GM12878 (cell line): ENCODE measurements around the gene GNAQ. TPM values are rescaled to one million over a fixed set of nuclear protein-coding genes. Genes with fewer than 3 reads are reported as not detected.

Experiments used
- ATAC-seq: fragments of 200-7000 bp; cut with Tn5 transposase; 3 replicates; pipeline ENCODE4 v1.9.1; 2020; ENCODE audit warnings: mild to moderate bottlenecking, moderate library complexity
- BruUV-seq: library from RNA; stranded (reverse); fragments of 400-500 nt; replicated peaks from 2 replicates; lab custom pipeline; 2021; lab: Mats Ljungman, UMichigan
- CTCF ChIA-PET: fragments of 300-600 bp; sonication (Branson Sonifier 250); formaldehyde crosslinking; extraction: SDS; loops from one replicate; lab custom pipeline; 2021; ENCODE audit warnings: inconsistent platforms; lab: Yijun Ruan, JAX
- POLR2A ChIA-PET: fragments of 350-600 bp; formaldehyde crosslinking; extraction: SDS; loops from one replicate; lab custom pipeline; 2021; ENCODE audit warnings: inconsistent platforms; lab: Charles Lee
- RAD21 ChIA-PET: fragments of 300-600 bp; sonication (Branson Sonifier 250); formaldehyde crosslinking; loops from one replicate; lab custom pipeline; 2023; ENCODE audit warnings: antibody characterized with exemption; ENCODE audit not compliant: unreplicated experiment; lab: Charles Lee
- SMC1A ChIA-PET: fragments of 300-600 bp; sonication (Branson Sonifier 250); formaldehyde crosslinking; loops from one replicate; lab custom pipeline; 2023; ENCODE audit not compliant: unreplicated experiment, uncharacterized antibody; lab: Charles Lee
- DNase-seq: peaks from one replicate; pipeline ENCODE4 v3.0.0-alpha.2; 2011; ENCODE audit warnings: low read depth, low spot score
- FAIRE-seq: peaks from 3 replicates; lab custom pipeline; 2011; peaks lifted over from hg19 to GRCh38; lab: Jason Lieb, UNC
- H2AFZ ChIP-seq: 2 replicates; pipeline ENCODE4 v1.6.0; 2011; ENCODE audit warnings: low read depth, low read length, control low read depth; ENCODE audit not compliant: control insufficient read depth
- H3K27ac ChIP-seq: 2 replicates; pipeline ENCODE4 v1.5.1; 2011; ENCODE audit warnings: control low read depth; ENCODE audit not compliant: control insufficient read depth, insufficient read depth
- H3K27me3 ChIP-seq, 2 experiments: replicated peaks in 1 of 2; 2 replicates each; pipeline versions ENCODE4 v1.6.0 to v1.6.1; 2011; ENCODE audit warnings: low read length in 1 of 2; ENCODE audit not compliant: control insufficient read depth in 2 of 2, insufficient read depth in 2 of 2
- H3K36me3 ChIP-seq, 2 experiments: 2 replicates each; pipeline ENCODE4 v1.5.1; 2011; ENCODE audit warnings: low read length in 1 of 2; ENCODE audit not compliant: control insufficient read depth in 2 of 2, insufficient read depth in 2 of 2
- H3K4me1 ChIP-seq: 2 replicates; pipeline ENCODE4 v1.6.1; 2011; ENCODE audit warnings: mild to moderate bottlenecking, low read length, moderate library complexity, mixed read lengths; ENCODE audit not compliant: control insufficient read depth, insufficient read depth
- H3K4me2 ChIP-seq: 2 replicates; pipeline ENCODE4 v1.6.0; 2011; ENCODE audit warnings: control low read depth; ENCODE audit not compliant: control insufficient read depth, insufficient read depth
- H3K4me3 ChIP-seq: fragments of 200-600 bp; sonication (generic); 2 replicates; pipeline ENCODE4 v1.5.1; 2016
- H3K79me2 ChIP-seq: 2 replicates; pipeline ENCODE4 v1.6.0; 2011; ENCODE audit warnings: low read length; ENCODE audit not compliant: control insufficient read depth, insufficient read depth
- H3K9ac ChIP-seq: 2 replicates; pipeline ENCODE4 v1.8.0; 2011; ENCODE audit warnings: low read length, control low read depth, mixed read lengths; ENCODE audit not compliant: control insufficient read depth, insufficient read depth
- H3K9me3 ChIP-seq: replicated peaks from 3 replicates; pipeline ENCODE4 v1.5.1; 2011; ENCODE audit warnings: mild to moderate bottlenecking, low read length; ENCODE audit not compliant: control insufficient read depth, insufficient read depth
- H4K20me1 ChIP-seq: 2 replicates; pipeline ENCODE4 v1.6.0; 2011; ENCODE audit not compliant: control insufficient read depth, insufficient read depth
- CBX5 ChIP-seq: sonication (generic); IDR thresholded peaks from 2 replicates; pipeline ENCODE4 v1.6.1; 2016; ENCODE audit warnings: low read depth, moderate library complexity, mild to moderate bottlenecking, inconsistent platforms
- CTCF ChIP-seq, 3 experiments: IDR thresholded peaks in 2 of 3; conservative IDR thresholded peaks in 1 of 3; 2 replicates each; pipeline ENCODE4 v1.5.1; 2011; ENCODE audit warnings: low read depth in 3 of 3, low read length in 3 of 3, mild to moderate bottlenecking in 3 of 3, control low read depth in 2 of 3, moderate library complexity in 2 of 3, inconsistent platforms in 1 of 3, mixed read lengths in 1 of 3; ENCODE audit not compliant: control insufficient read depth in 2 of 3, insufficient read depth in 1 of 3; ENCODE audit errors: extremely low read depth in 1 of 3
- IKZF1 ChIP-seq: fragments of 450-650 bp; conservative IDR thresholded peaks from 2 replicates; pipeline ENCODE4 v1.6.1; 2017; ENCODE audit warnings: antibody characterized with exemption, mild to moderate bottlenecking
- SKIL ChIP-seq: fragments of 450-650 bp; IDR thresholded peaks from 2 replicates; pipeline ENCODE4 v1.6.1; 2017; ENCODE audit warnings: mild to moderate bottlenecking, low read depth, inconsistent platforms; ENCODE audit not compliant: poor library complexity, severe bottlenecking
- WRNIP1 ChIP-seq: IDR thresholded peaks from 2 replicates; pipeline ENCODE4 v1.6.1; 2011; ENCODE audit warnings: low read depth, low read length, improper control_type of control experiment, borderline replicate concordance
- whole genome bisulfite sequencing: methylation state at CpG from one replicate; pipeline ENCODE4 v1.1.6; 2016; ENCODE audit warnings: low lambda C conversion rate; ENCODE audit not compliant: insufficient replicate concordance, insufficient coverage; ENCODE audit errors: missing lambda C conversion rate; 5-methylcytosine and 5-hydroxymethylcytosine counted together
- in situ Hi-C: fragments of 300-500 bp; cut with MboI; formaldehyde crosslinking; loops from 9 replicates; pipeline ENCODE4 v1.14.3; 2018; ENCODE audit warnings: mixed read lengths
- intact Hi-C: fragments of 100-400 bp; cut with micrococcal nuclease; formaldehyde crosslinking; loops from one replicate; pipeline ENCODE4 v1.14.2; 2022; ENCODE audit not compliant: unreplicated experiment
- polyA plus RNA-seq, 11 experiments: library from polyadenylated mRNA; depleted of rRNA in 4 of 11; unstranded in 6 of 11; stranded (reverse) in 5 of 11; fragments of >200 nt; fragmentation: Nextera tagmentation in 4 of 11; fragmentation: Illumina TruSeq in 1 of 11; extraction: Ambion mirVana in 4 of 11; extraction: Trizol in 1 of 11; gene quantifications; 1 replicate in 1 of 11; 2 replicates in 10 of 11; pipeline versions ENCODE4 v1.2.1 to v1.2.3, GENCODE V29; 2011 to 2016; ENCODE audit warnings: inconsistent platforms in 2 of 11, missing spikeins in 2 of 11, low read depth in 1 of 11
- total RNA-seq, 4 experiments: library from RNA; depleted of rRNA in 3 of 4; stranded (reverse); fragments of >200 nt in 3 of 4; fragmentation: Illumina TruSeq in 1 of 4; extraction: Trizol in 1 of 4; gene quantifications; 2 replicates each; pipeline versions ENCODE4 v1.2.1 to v1.2.3, GENCODE V29; 2013 to 2021

Gene GNAQ
- total and polyA plus RNA-seq, 10 of the 15 experiments (the other 5 are each of a cell fraction or from before 2014, with no cell fraction given): 0.15 to 47.2 (median 0.49) TPM

DNA sequence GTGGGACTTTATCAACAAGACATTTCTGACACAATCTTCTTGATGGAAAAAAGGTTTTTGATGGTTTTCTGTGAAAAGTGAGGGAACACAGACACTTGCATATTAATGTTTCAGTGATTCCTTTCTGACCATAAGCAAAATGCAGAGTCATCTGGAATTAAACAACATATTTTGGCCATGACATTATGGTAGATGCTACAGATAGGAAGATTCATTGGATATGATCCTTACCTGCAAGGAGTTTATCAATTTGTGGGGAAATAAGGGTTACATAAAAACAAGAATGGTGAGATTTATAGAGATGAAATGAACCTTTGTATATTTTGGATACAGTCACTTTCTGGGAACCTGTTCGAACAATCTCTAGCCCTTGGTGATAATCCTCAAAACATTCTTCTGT lies 228.2 kb downstream of the GNAQ start (continued):
- TF ChIP-seq CBX5 (no peak), IKZF1 (no peak), SKIL (no peak), CTCF (IDR thresholded peaks at IDR 0.05 in 2 of 3, conservative IDR thresholded peaks at IDR 0.05 in 1 of 3; ENCODE audit: control insufficient read depth in 2 of 3, extremely low read depth in 1 of 3, insufficient read depth in 1 of 3, low read depth in 3 of 3, low read length in 3 of 3) (no peak)

DNA sequence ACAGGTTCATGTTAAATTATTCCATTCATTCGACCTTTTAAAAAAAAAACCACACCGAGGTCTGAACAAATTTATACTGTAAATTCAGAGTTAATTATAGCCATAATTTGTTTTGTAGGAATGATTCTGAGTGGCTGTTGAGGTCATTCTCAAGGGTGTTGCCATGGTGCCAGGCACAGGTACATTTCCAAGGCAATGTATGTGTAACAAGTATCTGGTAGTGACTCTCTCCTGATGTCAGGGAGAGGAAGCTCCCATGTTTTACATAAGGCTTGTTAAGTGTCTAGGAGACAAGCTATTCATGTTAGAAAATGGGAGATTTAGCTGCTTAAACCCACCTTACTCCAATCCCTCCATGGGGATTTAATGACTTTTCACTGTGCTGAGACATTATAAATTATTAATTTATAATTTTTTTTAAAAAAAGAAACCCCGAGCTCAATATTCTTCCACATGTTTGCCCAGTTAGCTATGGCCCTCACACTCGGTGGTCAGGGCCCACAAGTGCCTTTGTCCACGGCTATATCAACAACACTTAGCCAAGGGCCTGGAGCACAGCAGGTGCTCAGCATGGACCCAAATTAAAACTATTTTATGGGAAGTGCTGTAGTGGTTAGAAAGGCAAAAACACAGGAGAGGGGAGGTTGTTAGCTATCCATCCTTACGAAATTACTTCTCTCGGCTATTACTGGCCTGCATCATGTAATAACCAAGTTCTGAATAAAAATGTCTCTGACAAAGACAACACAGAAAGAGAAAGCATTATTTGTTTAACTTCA lies 228.9 kb downstream of the GNAQ start:
- BruUV-seq: no TSS peak
- ChIA-PET RAD21 (interaction anchor here (0.9 kb wide), 1 partner anchor 39 kb away, joined by 3 read pairs; no protein-coding TSS in a partner anchor), SMC1A (interaction anchor here (0.6 to 1.2 kb wide), 3 partner anchors 12 to 150 kb away, joined by 3 to 4 read pairs (median 3); no protein-coding TSS in a partner anchor)
- no peaks in the 10 kb centered on the region for H3K36me3 ChIP-seq
- no peak for TF ChIP-seq WRNIP1
- TF ChIP-seq, all 136 proteins: peak for 0
- CTCF ChIA-PET: interaction anchor here (1.2 to 1.9 kb wide), 2 partner anchors 11 to 13 kb away, joined by 3 to 7 read pairs; no protein-coding TSS in a partner anchor
- H3K27ac ChIP-seq: no peak overlapping the region
- no peak for FAIRE-seq
- no peak overlapping the region for H3K4me2 ChIP-seq
- H3K79me2 ChIP-seq: no peaks in the 10 kb centered on the region
- no peaks in the 10 kb centered on the region for H4K20me1 ChIP-seq
- POLR2A ChIA-PET: interaction anchor here (1.7 kb wide), 1 partner anchor 29 kb away, joined by 3 read pairs; no protein-coding TSS in a partner anchor
- no peak overlapping the region for H3K4me3 ChIP-seq
- no peaks in the 10 kb centered on the region; a peak in 1 of 4 replicates for H3K27me3 ChIP-seq
- no peaks in the 10 kb centered on the region for H3K9me3 ChIP-seq
- H2AFZ ChIP-seq: no peak overlapping the region
- in situ Hi-C loops: no loop called here
- no peak overlapping the region for H3K9ac ChIP-seq
- H3K4me1 ChIP-seq: no peaks in the 10 kb centered on the region
- intact Hi-C loops: no loop called here
- no peak for DNase-seq
- WGBS: 45% methylated on average over 7 of the region's 7 CpGs
- ATAC-seq: no peak
